ENCODE measurements around the gene ATG2A. TPM values are rescaled to one million over a fixed set of nuclear protein-coding genes. Genes with fewer than 3 reads are reported as not detected.
"Not testable (repeated sequence)": the region's sequence is repeated elsewhere in the genome, so short reads cannot be mapped to it uniquely, and the experiment has no call there.

The ATG2A gene
- total RNA-seq, 4 donors from 2014 or later, result 33.0 to 93.6 (median 45.8) TPM

- Histone ChIP-seq H3K4me1 (peaks cover 0 to 53% (median 23%) of the 10 kb centered on the region in 4 donors), H3K27ac (peak overlapping the region in 1 of 4 donors; percentile 39)
Observed at GRCh38 chr11:64846998-64847666, 69.9 kb downstream of the ATG2A start.

DNA sequence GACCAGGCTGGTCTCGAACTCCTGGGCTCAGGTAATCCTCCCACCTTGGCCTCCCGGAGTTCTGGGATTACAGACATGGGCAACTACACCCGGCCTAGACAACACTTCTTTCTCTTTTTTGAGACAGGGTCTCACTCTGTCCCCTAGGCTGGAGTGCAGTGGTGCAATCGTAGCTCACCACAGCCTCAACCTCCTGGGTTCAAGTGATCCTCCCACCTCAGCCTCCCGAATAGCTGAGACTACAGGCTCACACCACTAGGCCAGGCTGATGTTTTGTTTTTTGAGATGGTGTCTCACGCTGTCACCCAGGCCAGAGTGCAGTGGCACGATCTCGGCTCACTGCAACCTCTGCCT, 71.3 kb downstream of the ATG2A start:
- not testable (repeated sequence) for H3K4me3 ChIP-seq; H3K27me3 ChIP-seq; H3K9me3 ChIP-seq; H3K36me3 ChIP-seq; H3K27ac ChIP-seq; DNase-seq (ENCODE audit: low spot score in 2 of 2)
- peaks cover 0 to 43% (median 17%) of the 10 kb centered on the region in 4 donors for H3K4me1 ChIP-seq
- WGBS, 2 donors, result 92 to 93% methylated on average over 8 of the region's 8 CpGs

More at GRCh38 chr11:64846998-64847666, 69.9 kb downstream of the ATG2A start:
- Histone ChIP-seq H3K9me3 (no peaks in the 10 kb centered on the region), H3K4me3 (no peak overlapping the region), H3K36me3 (peaks cover 0 to 2% (median 0%) of the 10 kb centered on the region in 3 donors), H3K27me3 (no peaks in the 10 kb centered on the region)
- TF ChIP-seq CTCF (IDR thresholded peaks at IDR 0.05), result peak; percentile 95 to 99 (median 99)
- peak in 1 of 2 donors; percentile 55 for TF ChIP-seq EP300 (IDR thresholded peaks at IDR 0.05)
- no peak for TF ChIP-seq POLR2A (IDR thresholded peaks at IDR 0.05)
- DNase-seq (ENCODE audit: low spot score in 2 of 2), result peak; percentile 69 to 85
- 19% methylated on average over 13 of the region's 13 CpGs for WGBS, 2 donors

- DNase-seq (ENCODE audit: low spot score in 2 of 2), result no peak
- H3K4me3 ChIP-seq, result peak overlapping the region in 3 of 4 donors; percentile 26 to 54 (median 48)
- no peaks in the 10 kb centered on the region for H3K36me3 ChIP-seq
- 25 to 28% methylated on average over 9 of the region's 9 CpGs for WGBS, 2 donors
- H3K27me3 ChIP-seq, result no peaks in the 10 kb centered on the region
- H3K9me3 ChIP-seq, result no peaks in the 10 kb centered on the region
- peaks cover 0 to 38% (median 14%) of the 10 kb centered on the region in 4 donors for H3K4me1 ChIP-seq
- no peak for TF ChIP-seq CTCF (IDR thresholded peaks at IDR 0.05)
- TF ChIP-seq EP300 (IDR thresholded peaks at IDR 0.05), result no peak
- no peak for TF ChIP-seq POLR2A (IDR thresholded peaks at IDR 0.05)
- H3K27ac ChIP-seq, result peak overlapping the region in 2 of 4 donors; percentile 55 to 84
Observed at GRCh38 chr11:64845129-64845775, 71.8 kb downstream of the ATG2A start.

Small RNA genes within 50 kb of the gene (small RNA-seq; reads per million reads assigned to genes)
- gene MIR6749, result not detected
- gene MIR6750, result not detected

Other genes starting within 250 kb of the ATG2A start
- 10 to 100 TPM in 2 of 4 donors, 1 to 10 TPM in 2; 1.7 to 25.5 (median 8.7) TPM for gene NRXN2, start 194.0 kb downstream of the ATG2A start, total RNA-seq
- gene RASGRP2, start 173.1 kb downstream of the ATG2A start, total RNA-seq, result 10 to 100 TPM; 35.4 to 87.0 (median 59.0) TPM
- gene PYGM, start 157.2 kb downstream of the ATG2A start, total RNA-seq, result 10 to 100 TPM in 2 of 4 donors, 1 to 10 TPM in 2; 2.1 to 18.6 (median 9.9) TPM
- 100 to 1,000 TPM; 368 to 416 (median 372) TPM for gene SF1, start 138.7 kb downstream of the ATG2A start, total RNA-seq
- 10 to 100 TPM; 10.6 to 22.2 (median 13.5) TPM for gene MAP4K2, start 114.0 kb downstream of the ATG2A start, total RNA-seq
- gene MEN1, start 106.7 kb downstream of the ATG2A start, total RNA-seq, result 10 to 100 TPM; 15.3 to 30.9 (median 19.7) TPM
- under 1 TPM in 3 of 4 donors, not detected in 1; under 0.01 to 0.30 (median 0.21) TPM for gene CDC42BPG, start 72.6 kb downstream of the ATG2A start, total RNA-seq
- gene EHD1, start 38.6 kb downstream of the ATG2A start, total RNA-seq, result 10 to 100 TPM; 35.2 to 93.9 (median 42.6) TPM
- 10 to 100 TPM; 10.7 to 21.4 (median 20.2) TPM for gene PPP2R5B, start 7.5 kb upstream of the ATG2A start, total RNA-seq
- gene GPHA2, start 18.7 kb upstream of the ATG2A start, total RNA-seq, result not detected
- not detected for gene MAJIN, start 54.9 kb upstream of the ATG2A start, total RNA-seq
- gene BATF2, start 79.8 kb upstream of the ATG2A start, total RNA-seq, result 1 to 10 TPM in 3 of 4 donors, under 1 TPM in 1; 0.63 to 9.6 (median 1.5) TPM
- gene ARL2, start 97.0 kb upstream of the ATG2A start, total RNA-seq, result 100 to 1,000 TPM; 174 to 267 (median 193) TPM
- 10 to 100 TPM; 17.1 to 33.3 (median 24.2) TPM for gene SNX15, start 110.2 kb upstream of the ATG2A start, total RNA-seq
- gene SAC3D1, start 124.0 kb upstream of the ATG2A start, total RNA-seq, result 10 to 100 TPM; 10.6 to 16.3 (median 14.1) TPM
- gene NAALADL1, start 141.3 kb upstream of the ATG2A start, total RNA-seq, result 10 to 100 TPM; 18.6 to 38.9 (median 29.1) TPM
- 1 to 10 TPM in 1 of 4 donors, under 1 TPM in 1, not detected in 2; 0.90 to 1.3 TPM for gene CDCA5, start 166.8 kb upstream of the ATG2A start, total RNA-seq
- gene ZFPL1, start 167.0 kb upstream of the ATG2A start, total RNA-seq, result 10 to 100 TPM; 28.0 to 48.3 (median 35.1) TPM
- 100 to 1,000 TPM; 193 to 544 (median 439) TPM for gene VPS51, start 179.0 kb upstream of the ATG2A start, total RNA-seq
- gene TM7SF2, start 194.7 kb upstream of the ATG2A start, total RNA-seq, result 10 to 100 TPM; 13.6 to 93.0 (median 41.5) TPM
- gene ZNHIT2, start 200.5 kb upstream of the ATG2A start, total RNA-seq, result 10 to 100 TPM; 19.2 to 26.8 (median 22.6) TPM
- gene FAU, start 204.9 kb upstream of the ATG2A start, total RNA-seq, result 1,000 to 10,000 TPM; 1,078 to 1,548 (median 1,229) TPM
- 10 to 100 TPM; 48.8 to 55.9 (median 54.2) TPM for gene MRPL49, start 205.1 kb upstream of the ATG2A start, total RNA-seq
- 10 to 100 TPM; 31.6 to 72.6 (median 58.3) TPM for gene SYVN1, start 217.3 kb upstream of the ATG2A start, total RNA-seq